Activated T-cell treated with anti-CD3 and anti-CD28 coated beads, Interleukin-2, amount 50 U/mL, for 4 hours (primary cell): Measurements from ENCODE around the gene STAT1. TPM values are rescaled to one million over a fixed set of nuclear protein-coding genes. Genes with fewer than 3 reads are reported as not detected.
"Not testable (repeated sequence)": the region's sequence is repeated elsewhere in the genome, so short reads cannot be mapped to it uniquely, and the experiment has no call there.

Experiments used
- ATAC-seq, 2 donors: fragments of 200-7000 bp; cut with Tn5 transposase; one replicate each; pipeline ENCODE4 v1.10.0; 2021
- DNase-seq: peaks from one replicate; pipeline ENCODE4 v3.0.0-alpha.2; 2020
- H3K27me3 Mint-ChIP-seq: one replicate; pipeline ENCODE4 v1.8.0; 2021; ENCODE audit warnings: low read depth, mixed read lengths
- H3K36me3 Mint-ChIP-seq: one replicate; pipeline ENCODE4 v1.8.0; 2022; ENCODE audit warnings: mixed read lengths; ENCODE audit not compliant: insufficient read depth
- H3K4me1 Mint-ChIP-seq: one replicate; pipeline ENCODE4 v1.8.0; 2021; ENCODE audit warnings: low read depth, mixed read lengths
- H3K4me3 Mint-ChIP-seq: one replicate; pipeline ENCODE4 v1.8.0; 2021; ENCODE audit warnings: mild to moderate bottlenecking, moderate library complexity, mixed read lengths
- H3K9me3 Mint-ChIP-seq: one replicate; pipeline ENCODE4 v1.8.0; 2021; ENCODE audit warnings: mixed read lengths
- total RNA-seq, 3 donors: library from RNA; stranded (reverse); gene quantifications; one replicate each; pipeline ENCODE4 v1.2.1, GENCODE V29; 2021

The STAT1 gene
- total RNA-seq, 3 donors from 2014 or later: 222 to 278 (median 268) TPM

- Mint-ChIP-seq H3K9me3 (peaks cover 3% of the 10 kb centered on the region), H3K4me3 (peak overlapping the region; percentile 19), H3K4me1 (peaks cover 66% of the 10 kb centered on the region), H3K36me3 (peaks cover 74% of the 10 kb centered on the region), H3K27me3 (no peaks in the 10 kb centered on the region)
- ATAC-seq (no peak), DNase-seq (no peak)
Observed at GRCh38 chr2:191008286-191008685, 5.7 kb downstream of the STAT1 start.

GRCh38 chr2:191006997-191007783, 6.8 kb downstream of the STAT1 start:
- Mint-ChIP-seq H3K4me3 (peak overlapping the region; percentile 17), H3K9me3 (peaks cover 3% of the 10 kb centered on the region), H3K27me3 (no peaks in the 10 kb centered on the region), H3K36me3 (peaks cover 85% of the 10 kb centered on the region), H3K4me1 (peaks cover 74% of the 10 kb centered on the region)
- DNase-seq (no peak), ATAC-seq (no peak)

- H3K4me3 Mint-ChIP-seq: no peak overlapping the region
- H3K9me3 Mint-ChIP-seq: peaks cover 3% of the 10 kb centered on the region
- no peak for ATAC-seq
- H3K36me3 Mint-ChIP-seq: peaks cover 84% of the 10 kb centered on the region
- no peaks in the 10 kb centered on the region for H3K27me3 Mint-ChIP-seq
- H3K4me1 Mint-ChIP-seq: peaks cover 76% of the 10 kb centered on the region
- DNase-seq: no peak
Observed at GRCh38 chr2:191006297-191006696, 7.7 kb downstream of the STAT1 start.

- ATAC-seq: no peak
- Mint-ChIP-seq H3K9me3 (peaks cover 3% of the 10 kb centered on the region), H3K4me1 (peaks cover 69% of the 10 kb centered on the region), H3K27me3 (no peaks in the 10 kb centered on the region), H3K4me3 (no peak overlapping the region), H3K36me3 (peaks cover 92% of the 10 kb centered on the region)
- DNase-seq: no peak
Observed at GRCh38 chr2:191003405-191004309, 10.3 kb downstream of the STAT1 start.

GRCh38 chr2:191001624-191002023, 12.3 kb downstream of the STAT1 start:
- peaks cover 57% of the 10 kb centered on the region for H3K4me1 Mint-ChIP-seq
- DNase-seq (no peak), ATAC-seq (no peak)
- peaks cover 3% of the 10 kb centered on the region for H3K9me3 Mint-ChIP-seq
- peaks cover 88% of the 10 kb centered on the region for H3K36me3 Mint-ChIP-seq
- H3K27me3 Mint-ChIP-seq: no peaks in the 10 kb centered on the region
- H3K4me3 Mint-ChIP-seq: no peak overlapping the region

GRCh38 chr2:191001032-191001431, 12.9 kb downstream of the STAT1 start:
- Mint-ChIP-seq H3K4me1 (peaks cover 57% of the 10 kb centered on the region), H3K36me3 (peaks cover 88% of the 10 kb centered on the region), H3K4me3 (no peak overlapping the region), H3K9me3 (peaks cover 3% of the 10 kb centered on the region), H3K27me3 (no peaks in the 10 kb centered on the region)
- DNase-seq (no peak), ATAC-seq (no peak)

GRCh38 chr2:190999949-191000665, 13.9 kb downstream of the STAT1 start:
- DNase-seq (no peak), ATAC-seq (no peak)
- H3K4me1 Mint-ChIP-seq: peaks cover 60% of the 10 kb centered on the region
- no peaks in the 10 kb centered on the region for H3K27me3 Mint-ChIP-seq
- peaks cover 8% of the 10 kb centered on the region for H3K9me3 Mint-ChIP-seq
- peaks cover 90% of the 10 kb centered on the region for H3K36me3 Mint-ChIP-seq
- no peak overlapping the region for H3K4me3 Mint-ChIP-seq

GRCh38 chr2:190999058-190999457, 14.9 kb downstream of the STAT1 start:
- DNase-seq: no peak
- no peaks in the 10 kb centered on the region for H3K27me3 Mint-ChIP-seq
- peaks cover 87% of the 10 kb centered on the region for H3K36me3 Mint-ChIP-seq
- peak; percentile 10 to 49 for ATAC-seq
- H3K9me3 Mint-ChIP-seq: peaks cover 6% of the 10 kb centered on the region
- H3K4me1 Mint-ChIP-seq: peaks cover 56% of the 10 kb centered on the region
- no peak overlapping the region for H3K4me3 Mint-ChIP-seq

- no peak for ATAC-seq
- Mint-ChIP-seq H3K4me3 (no peak overlapping the region), H3K36me3 (peaks cover 84% of the 10 kb centered on the region)
Observed at GRCh38 chr2:190997526-190998113, 16.4 kb downstream of the STAT1 start.

GRCh38 chr2:190996947-190997346, 17.0 kb downstream of the STAT1 start:
- H3K4me3 Mint-ChIP-seq: no peak overlapping the region
- DNase-seq (no peak), ATAC-seq (no peak)
- peaks cover 80% of the 10 kb centered on the region for H3K36me3 Mint-ChIP-seq
- H3K9me3 Mint-ChIP-seq: peaks cover 6% of the 10 kb centered on the region
- H3K4me1 Mint-ChIP-seq: peaks cover 46% of the 10 kb centered on the region
- no peaks in the 10 kb centered on the region for H3K27me3 Mint-ChIP-seq

More at GRCh38 chr2:190997526-190998113, 16.4 kb downstream of the STAT1 start:
- Mint-ChIP-seq H3K27me3 (no peaks in the 10 kb centered on the region), H3K4me1 (peaks cover 51% of the 10 kb centered on the region), H3K9me3 (peaks cover 6% of the 10 kb centered on the region)
- DNase-seq: no peak

- ATAC-seq: peak in 1 of 2 donors; percentile 59
- peak; percentile 28 for DNase-seq
- Mint-ChIP-seq H3K36me3 (peaks cover 79% of the 10 kb centered on the region), H3K9me3 (peaks cover 6% of the 10 kb centered on the region), H3K27me3 (no peaks in the 10 kb centered on the region), H3K4me3 (no peak overlapping the region), H3K4me1 (peaks cover 44% of the 10 kb centered on the region)
Observed at GRCh38 chr2:190996338-190996946, 17.5 kb downstream of the STAT1 start.

- not testable (repeated sequence) for H3K27me3 Mint-ChIP-seq, DNase-seq, H3K9me3 Mint-ChIP-seq, H3K4me3 Mint-ChIP-seq
- Mint-ChIP-seq H3K36me3 (peaks cover 75% of the 10 kb centered on the region), H3K4me1 (peaks cover 37% of the 10 kb centered on the region)
- peak; percentile 29 to 33 for ATAC-seq
Observed at GRCh38 chr2:190995315-190995714, 18.7 kb downstream of the STAT1 start.

- Mint-ChIP-seq H3K36me3 (peaks cover 75% of the 10 kb centered on the region), H3K4me3 (no peak overlapping the region), H3K9me3 (peaks cover 6% of the 10 kb centered on the region), H3K27me3 (no peaks in the 10 kb centered on the region), H3K4me1 (peaks cover 36% of the 10 kb centered on the region)
- no peak for DNase-seq
- no peak for ATAC-seq
Observed at GRCh38 chr2:190994148-190994547, 19.8 kb downstream of the STAT1 start.
